Hepatocyte (in vitro differentiated cells): Measurements from ENCODE around the gene SIPA1.

ENCODE experiments used
- CTCF ChIP-seq: fragments of 200-600 bp; sonication (generic); IDR thresholded peaks from 2 replicates; pipeline ENCODE4 v1.5.1; 2016; ENCODE audit warnings: antibody characterized with exemption, mild to moderate bottlenecking; ENCODE audit not compliant: poor library complexity
- EZH2 ChIP-seq: fragments of 200-600 bp; sonication (generic); IDR thresholded peaks from 2 replicates; pipeline ENCODE4 v1.6.1; 2016; ENCODE audit warnings: antibody characterized with exemption, mild to moderate bottlenecking, borderline replicate concordance
- EZH2phosphoT487 ChIP-seq: fragments of 200-600 bp; sonication (generic); IDR thresholded peaks from one replicate; pipeline ENCODE4 v1.6.1; 2018; ENCODE audit warnings: antibody characterized with exemption, mild to moderate bottlenecking, low read depth, moderate library complexity; ENCODE audit not compliant: unreplicated experiment, severe bottlenecking

- TF ChIP-seq EZH2 (no peak), CTCF (no peak), EZH2phosphoT487 (no peak)
Measured at GRCh38 chr11:65634905-65635731, 2.8 kb upstream of the SIPA1 start.
